HFFc6 (cell line): ENCODE measurements around the gene TMEM182. TPM values are rescaled to one million over a fixed set of nuclear protein-coding genes. Genes with fewer than 3 reads are reported as not detected.

Experiments
- DNase-seq: peaks from one replicate; pipeline ENCODE4 v3.0.0-alpha.2; 2018
- H3K27ac Mint-ChIP-seq: 2 replicates; pipeline ENCODE4 v1.8.0; 2020; ENCODE audit warnings: mild to moderate bottlenecking, mixed read lengths
- H3K27me3 Mint-ChIP-seq: 2 replicates; pipeline ENCODE4 v1.8.0; 2021; ENCODE audit warnings: mild to moderate bottlenecking, moderate library complexity, mixed read lengths; ENCODE audit not compliant: insufficient read depth
- H3K36me3 Mint-ChIP-seq: 2 replicates; pipeline ENCODE4 v1.8.0; 2021; ENCODE audit warnings: low read depth, mixed read lengths
- H3K4me1 Mint-ChIP-seq: 2 replicates; pipeline ENCODE4 v1.8.0; 2020; ENCODE audit warnings: low read depth, mixed read lengths
- H3K4me3 Mint-ChIP-seq: 2 replicates; pipeline ENCODE4 v1.8.0; 2020; ENCODE audit warnings: mild to moderate bottlenecking, moderate library complexity, mixed read lengths
- H3K9me3 Mint-ChIP-seq: 2 replicates; pipeline ENCODE4 v1.8.0; 2020; ENCODE audit warnings: mild to moderate bottlenecking, mixed read lengths
- total RNA-seq, 6 experiments: library from RNA; stranded (reverse); fragmentation: NEBNext Ultra II Directional; extraction: Animal tissue kit (Norgen Biotek cat#: 25700); gene quantifications; 2 replicates in 1 of 6; 3 replicates in 5 of 6; pipeline ENCODE4 v1.2.3, GENCODE V29; 2021
- TF ChIP-seq, protein P1 (sequence below): fragments of 200-600 bp; sonication (generic); IDR thresholded peaks from 2 replicates; pipeline ENCODE4 v1.5.0; 2021; ENCODE audit warnings: antibody characterized with exemption, mild to moderate bottlenecking

TMEM182 gene
- total RNA-seq, 6 experiments from 2014 or later, result 2.0 to 4.2 (median 2.5) TPM

- 0 out of 2 replicates have a peak, but pooled peaks cover 4% of the 10 kb centered on the region for H3K36me3 Mint-ChIP-seq
- no peak for DNase-seq
- no peaks in the 10 kb centered on the region for H3K9me3 Mint-ChIP-seq
- peaks cover 2% of the 10 kb centered on the region; the same call in 1 of the 2 replicates for H3K27me3 Mint-ChIP-seq
- H3K4me3 Mint-ChIP-seq, result no peak overlapping the region
- TF ChIP-seq, protein P1, sequence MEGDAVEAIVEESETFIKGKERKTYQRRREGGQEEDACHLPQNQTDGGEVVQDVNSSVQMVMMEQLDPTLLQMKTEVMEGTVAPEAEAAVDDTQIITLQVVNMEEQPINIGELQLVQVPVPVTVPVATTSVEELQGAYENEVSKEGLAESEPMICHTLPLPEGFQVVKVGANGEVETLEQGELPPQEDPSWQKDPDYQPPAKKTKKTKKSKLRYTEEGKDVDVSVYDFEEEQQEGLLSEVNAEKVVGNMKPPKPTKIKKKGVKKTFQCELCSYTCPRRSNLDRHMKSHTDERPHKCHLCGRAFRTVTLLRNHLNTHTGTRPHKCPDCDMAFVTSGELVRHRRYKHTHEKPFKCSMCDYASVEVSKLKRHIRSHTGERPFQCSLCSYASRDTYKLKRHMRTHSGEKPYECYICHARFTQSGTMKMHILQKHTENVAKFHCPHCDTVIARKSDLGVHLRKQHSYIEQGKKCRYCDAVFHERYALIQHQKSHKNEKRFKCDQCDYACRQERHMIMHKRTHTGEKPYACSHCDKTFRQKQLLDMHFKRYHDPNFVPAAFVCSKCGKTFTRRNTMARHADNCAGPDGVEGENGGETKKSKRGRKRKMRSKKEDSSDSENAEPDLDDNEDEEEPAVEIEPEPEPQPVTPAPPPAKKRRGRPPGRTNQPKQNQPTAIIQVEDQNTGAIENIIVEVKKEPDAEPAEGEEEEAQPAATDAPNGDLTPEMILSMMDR, result no peak
- no peaks in the 10 kb centered on the region for H3K4me1 Mint-ChIP-seq
- no peak overlapping the region for H3K27ac Mint-ChIP-seq
These were observed 35.4 kb upstream of the TMEM182 start for GRCh38 chr2:102726128-102727087.

DNA sequence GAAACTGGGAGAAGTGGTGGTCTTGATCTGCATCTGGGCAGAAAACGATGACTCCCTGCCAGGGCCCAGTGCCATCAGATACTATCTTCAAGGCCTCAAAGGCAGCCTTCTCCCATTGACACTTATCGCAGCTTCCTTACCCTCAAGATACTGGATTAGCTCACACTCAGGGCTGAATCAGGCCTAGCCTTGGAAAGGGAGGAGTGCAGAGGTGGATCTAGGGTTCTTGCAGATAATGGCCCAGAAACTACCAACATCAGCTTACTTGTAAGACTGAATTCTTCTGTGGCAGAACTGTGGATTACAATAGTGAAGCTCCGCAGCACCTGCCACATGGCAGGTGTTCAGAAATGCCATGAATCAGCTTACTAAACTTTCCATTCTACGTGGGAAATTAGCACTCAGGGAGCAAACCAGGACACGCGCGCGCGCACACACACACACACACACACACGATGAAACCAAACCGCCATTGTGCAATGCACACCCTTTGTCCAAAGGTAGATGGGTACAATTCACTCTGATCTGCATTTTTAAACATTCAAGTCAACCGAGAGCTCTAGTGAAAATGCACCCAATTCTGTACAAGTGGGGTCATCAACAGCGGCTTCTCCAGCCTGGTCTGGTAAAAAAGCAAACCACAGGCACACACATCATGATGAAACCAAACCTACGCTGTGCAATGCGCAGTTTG lies 26.3 kb upstream of the TMEM182 start:
- H3K27ac Mint-ChIP-seq, result no peak overlapping the region
- H3K4me3 Mint-ChIP-seq, result peak overlapping the region; percentile 97
- TF ChIP-seq, protein P1, result no peak
- no peak for DNase-seq
- no peaks in the 10 kb centered on the region for H3K9me3 Mint-ChIP-seq
- H3K4me1 Mint-ChIP-seq, result peaks cover 22% of the 10 kb centered on the region
- no peaks in the 10 kb centered on the region for H3K36me3 Mint-ChIP-seq
- no peaks in the 10 kb centered on the region for H3K27me3 Mint-ChIP-seq

DNA sequence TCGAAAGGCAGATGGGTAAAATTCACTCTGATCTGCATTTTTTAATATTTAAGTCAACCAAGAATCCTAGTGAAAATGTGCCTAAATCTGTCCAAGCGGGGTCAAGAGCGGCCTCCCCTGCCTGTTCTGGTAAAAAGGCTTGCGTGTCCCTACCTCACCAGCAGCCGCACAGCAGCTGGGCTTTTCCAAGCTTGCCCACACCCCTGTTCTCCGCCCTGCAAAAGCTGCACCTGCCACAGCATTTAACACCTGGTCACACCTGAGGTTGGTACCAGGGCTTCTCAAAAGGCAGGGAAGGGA lies 25.8 kb upstream of the TMEM182 start:
- H3K4me3 Mint-ChIP-seq, result peak overlapping the region; percentile 97
- no peak for DNase-seq
- no peaks in the 10 kb centered on the region for H3K9me3 Mint-ChIP-seq
- no peak overlapping the region for H3K27ac Mint-ChIP-seq
- no peaks in the 10 kb centered on the region for H3K27me3 Mint-ChIP-seq
- H3K36me3 Mint-ChIP-seq, result no peaks in the 10 kb centered on the region
- H3K4me1 Mint-ChIP-seq, result peaks cover 22% of the 10 kb centered on the region
- TF ChIP-seq, protein P1, result no peak

- H3K9me3 Mint-ChIP-seq, result no peaks in the 10 kb centered on the region
- peak; percentile 25 for DNase-seq
- no peaks in the 10 kb centered on the region for H3K36me3 Mint-ChIP-seq
- TF ChIP-seq, protein P1, result no peak
- H3K4me3 Mint-ChIP-seq, result peak overlapping the region; percentile 97
- peaks cover 22% of the 10 kb centered on the region for H3K4me1 Mint-ChIP-seq
- H3K27me3 Mint-ChIP-seq, result no peaks in the 10 kb centered on the region
- H3K27ac Mint-ChIP-seq, result peak overlapping the region; percentile 49
These were observed 25.1 kb upstream of the TMEM182 start for GRCh38 chr2:102736410-102737409.

GRCh38 chr2:102737431-102737830 lies 24.4 kb upstream of the TMEM182 start:
- Mint-ChIP-seq H3K4me1 (peaks cover 22% of the 10 kb centered on the region), H3K36me3 (no peaks in the 10 kb centered on the region), H3K4me3 (peak overlapping the region; percentile 97), H3K27ac (no peak overlapping the region), H3K9me3 (no peaks in the 10 kb centered on the region), H3K27me3 (no peaks in the 10 kb centered on the region)
- no peak for DNase-seq
- TF ChIP-seq, protein P1, result no peak
